Neural progenitor cell (in vitro differentiated cells): ENCODE measurements around the gene PATJ. TPM values are rescaled to one million over a fixed set of nuclear protein-coding genes. Genes with fewer than 3 reads are reported as not detected.

ENCODE experiments used
- DNase-seq: peaks from one replicate; pipeline ENCODE4 v3.0.0-alpha.2; 2016; ENCODE audit warnings: low spot score
- H2AFZ ChIP-seq: fragments of 200-600 bp; sonication (generic); replicated peaks from 2 replicates; pipeline ENCODE4 v1.6.1; 2016; ENCODE audit warnings: antibody characterized with exemption
- H3F3A ChIP-seq: fragments of 200-600 bp; sonication (generic); 2 replicates; pipeline ENCODE4 v1.6.1; 2016; ENCODE audit warnings: antibody characterized with exemption, low read depth
- H3K27ac ChIP-seq: fragments of 200-600 bp; sonication (generic); 2 replicates; pipeline ENCODE4 v1.5.1; 2016; ENCODE audit warnings: mild to moderate bottlenecking
- H3K27me3 ChIP-seq: fragments of 200-600 bp; sonication (generic); 2 replicates; pipeline ENCODE4 v1.6.1; 2016; ENCODE audit warnings: mild to moderate bottlenecking, moderate library complexity
- H3K36me3 ChIP-seq: fragments of 200-600 bp; sonication (generic); 2 replicates; pipeline ENCODE4 v1.5.1; 2016
- H3K4me1 ChIP-seq: fragments of 200-600 bp; sonication (generic); 2 replicates; pipeline ENCODE4 v1.6.1; 2016; ENCODE audit warnings: mixed run types
- H3K4me2 ChIP-seq: fragments of 200-600 bp; sonication (generic); 2 replicates; pipeline ENCODE4 v1.6.1; 2016
- H3K4me3 ChIP-seq: fragments of 200-600 bp; sonication (generic); 2 replicates; pipeline ENCODE4 v1.5.1; 2016
- H3K79me2 ChIP-seq: fragments of 200-600 bp; sonication (generic); 2 replicates; pipeline ENCODE4 v1.6.1; 2016; ENCODE audit warnings: low read depth
- H3K9ac ChIP-seq: fragments of 200-600 bp; sonication (generic); 2 replicates; pipeline ENCODE4 v1.6.1; 2016
- H3K9me3 ChIP-seq: fragments of 200-600 bp; sonication (generic); 2 replicates; pipeline ENCODE4 v1.5.1; 2016; ENCODE audit warnings: low read depth
- H4K20me1 ChIP-seq: fragments of 200-600 bp; sonication (generic); 2 replicates; pipeline ENCODE4 v1.6.1; 2016; ENCODE audit warnings: low read depth
- H3K27ac Mint-ChIP-seq: 3 replicates; pipeline ENCODE4 v1.8.0; 2021; ENCODE audit warnings: mixed read lengths
- H3K27me3 Mint-ChIP-seq: 2 replicates; pipeline ENCODE4 v1.8.0; 2022; ENCODE audit warnings: low read depth, mild to moderate bottlenecking, inconsistent platforms, moderate library complexity, mixed read lengths; ENCODE audit not compliant: insufficient read depth
- H3K36me3 Mint-ChIP-seq: 3 replicates; pipeline ENCODE4 v1.8.0; 2021; ENCODE audit warnings: mixed read lengths
- H3K4me1 Mint-ChIP-seq: 3 replicates; pipeline ENCODE4 v1.8.0; 2021; ENCODE audit warnings: mixed read lengths
- H3K4me3 Mint-ChIP-seq: 3 replicates; pipeline ENCODE4 v1.8.0; 2021; ENCODE audit warnings: mild to moderate bottlenecking, moderate library complexity, mixed read lengths
- H3K9me3 Mint-ChIP-seq: 3 replicates; pipeline ENCODE4 v1.8.0; 2020; ENCODE audit warnings: mixed read lengths
- EZH2 ChIP-seq: fragments of 200-600 bp; sonication (generic); IDR thresholded peaks from 2 replicates; pipeline ENCODE4 v1.6.1; 2017; ENCODE audit warnings: antibody characterized with exemption, mild to moderate bottlenecking, moderate library complexity
- EZH2phosphoT487 ChIP-seq: fragments of 200-600 bp; sonication (generic); IDR thresholded peaks from 2 replicates; pipeline ENCODE4 v1.6.1; 2017; ENCODE audit warnings: antibody characterized with exemption
- total RNA-seq: library from RNA; depleted of rRNA; stranded (reverse); fragments of >200 nt; gene quantifications from 2 replicates; pipeline ENCODE4 v1.2.3, GENCODE V29; 2015; ENCODE audit warnings: low replicate concordance
- TF ChIP-seq, protein P1 (sequence below): fragments of 200-600 bp; sonication (generic); IDR thresholded peaks from 2 replicates; pipeline ENCODE4 v1.5.1; 2017; ENCODE audit warnings: antibody characterized with exemption, mild to moderate bottlenecking

The PATJ gene
- total RNA-seq, 1 donor from 2014 or later: 24.8 TPM

DNA sequence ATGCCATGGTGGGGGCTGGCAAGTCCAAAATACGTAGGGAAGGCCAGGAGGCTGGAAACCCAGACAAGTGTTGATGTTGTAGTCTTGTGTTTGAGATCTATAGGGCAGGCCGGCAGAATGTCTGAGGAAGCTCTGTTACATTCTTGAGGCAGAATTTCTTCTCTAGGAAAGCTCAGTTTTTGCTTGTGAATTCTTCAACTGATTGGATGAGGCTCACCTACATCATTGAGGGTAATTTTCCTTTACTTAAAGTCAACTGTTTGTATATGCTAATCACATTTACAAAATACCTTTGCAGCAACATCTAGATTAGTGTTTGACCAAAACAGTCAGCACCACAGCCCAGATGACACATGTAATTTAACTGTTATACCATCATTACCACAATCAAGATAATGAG, 37.0 kb downstream of the PATJ start:
- no peak overlapping the region for H3K27ac Mint-ChIP-seq

DNA sequence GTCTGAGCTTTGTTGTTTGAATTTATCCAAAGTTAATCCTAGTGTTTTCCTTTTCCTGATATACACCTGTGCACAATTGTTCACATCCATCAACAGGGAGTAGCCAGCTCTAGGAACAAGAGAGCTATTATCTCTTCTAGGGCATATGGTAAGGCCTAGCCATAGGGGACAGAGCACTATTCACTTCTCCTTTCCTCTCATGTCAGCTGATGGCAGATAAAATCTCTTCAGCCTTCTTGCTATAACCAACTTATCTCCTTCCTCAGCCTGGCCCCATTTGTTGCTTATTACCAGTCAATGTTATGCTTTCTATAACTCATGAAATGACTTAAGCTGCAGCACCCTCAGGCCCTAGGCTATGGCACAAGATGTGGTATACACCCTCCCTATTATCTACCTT, 38.9 kb downstream of the PATJ start:
- Histone ChIP-seq H3K4me3 (no peak overlapping the region), H2AFZ (no peak overlapping the region), H4K20me1 (no peaks in the 10 kb centered on the region), H3K79me2 (no peaks in the 10 kb centered on the region), H3K36me3 (no peaks in the 10 kb centered on the region), H3F3A (no peaks in the 10 kb centered on the region), H3K9me3 (no peaks in the 10 kb centered on the region), H3K27me3 (no peaks in the 10 kb centered on the region), H3K4me2 (no peak overlapping the region), H3K4me1 (no peaks in the 10 kb centered on the region), H3K27ac (no peak overlapping the region), H3K9ac (no peak overlapping the region)
- no peak for DNase-seq
- Mint-ChIP-seq H3K27ac (no peak overlapping the region), H3K4me3 (no peak overlapping the region), H3K4me1 (no peaks in the 10 kb centered on the region), H3K36me3 (peaks cover 2% of the 10 kb centered on the region), H3K27me3 (no peaks in the 10 kb centered on the region), H3K9me3 (no peaks in the 10 kb centered on the region)
- TF ChIP-seq EZH2 (no peak), EZH2phosphoT487 (no peak)
- TF ChIP-seq, protein P1, sequence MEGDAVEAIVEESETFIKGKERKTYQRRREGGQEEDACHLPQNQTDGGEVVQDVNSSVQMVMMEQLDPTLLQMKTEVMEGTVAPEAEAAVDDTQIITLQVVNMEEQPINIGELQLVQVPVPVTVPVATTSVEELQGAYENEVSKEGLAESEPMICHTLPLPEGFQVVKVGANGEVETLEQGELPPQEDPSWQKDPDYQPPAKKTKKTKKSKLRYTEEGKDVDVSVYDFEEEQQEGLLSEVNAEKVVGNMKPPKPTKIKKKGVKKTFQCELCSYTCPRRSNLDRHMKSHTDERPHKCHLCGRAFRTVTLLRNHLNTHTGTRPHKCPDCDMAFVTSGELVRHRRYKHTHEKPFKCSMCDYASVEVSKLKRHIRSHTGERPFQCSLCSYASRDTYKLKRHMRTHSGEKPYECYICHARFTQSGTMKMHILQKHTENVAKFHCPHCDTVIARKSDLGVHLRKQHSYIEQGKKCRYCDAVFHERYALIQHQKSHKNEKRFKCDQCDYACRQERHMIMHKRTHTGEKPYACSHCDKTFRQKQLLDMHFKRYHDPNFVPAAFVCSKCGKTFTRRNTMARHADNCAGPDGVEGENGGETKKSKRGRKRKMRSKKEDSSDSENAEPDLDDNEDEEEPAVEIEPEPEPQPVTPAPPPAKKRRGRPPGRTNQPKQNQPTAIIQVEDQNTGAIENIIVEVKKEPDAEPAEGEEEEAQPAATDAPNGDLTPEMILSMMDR: no peak

More for the DNA sequence above, 37.0 kb downstream of the PATJ start:
- H3K9ac ChIP-seq: no peak overlapping the region
- DNase-seq: no peak
- H3K4me2 ChIP-seq: no peak overlapping the region
- no peaks in the 10 kb centered on the region for H3K4me1 ChIP-seq
- no peaks in the 10 kb centered on the region for H3K36me3 ChIP-seq
- H3K27ac ChIP-seq: no peak overlapping the region
- no peaks in the 10 kb centered on the region for H3K27me3 Mint-ChIP-seq
- H3K4me3 ChIP-seq: no peak overlapping the region
- no peak for TF ChIP-seq EZH2phosphoT487
- TF ChIP-seq, protein P1: no peak
- TF ChIP-seq EZH2: no peak
- no peaks in the 10 kb centered on the region for H3K79me2 ChIP-seq
- peaks cover 3% of the 10 kb centered on the region for H3K4me1 Mint-ChIP-seq
- no peaks in the 10 kb centered on the region for H3K27me3 ChIP-seq
- no peaks in the 10 kb centered on the region for H3K9me3 ChIP-seq
- H3K4me3 Mint-ChIP-seq: no peak overlapping the region
- H3K36me3 Mint-ChIP-seq: peaks cover 2% of the 10 kb centered on the region
- no peak overlapping the region for H2AFZ ChIP-seq
- no peaks in the 10 kb centered on the region for H3K9me3 Mint-ChIP-seq
- H4K20me1 ChIP-seq: no peaks in the 10 kb centered on the region
- H3F3A ChIP-seq: no peaks in the 10 kb centered on the region

DNA sequence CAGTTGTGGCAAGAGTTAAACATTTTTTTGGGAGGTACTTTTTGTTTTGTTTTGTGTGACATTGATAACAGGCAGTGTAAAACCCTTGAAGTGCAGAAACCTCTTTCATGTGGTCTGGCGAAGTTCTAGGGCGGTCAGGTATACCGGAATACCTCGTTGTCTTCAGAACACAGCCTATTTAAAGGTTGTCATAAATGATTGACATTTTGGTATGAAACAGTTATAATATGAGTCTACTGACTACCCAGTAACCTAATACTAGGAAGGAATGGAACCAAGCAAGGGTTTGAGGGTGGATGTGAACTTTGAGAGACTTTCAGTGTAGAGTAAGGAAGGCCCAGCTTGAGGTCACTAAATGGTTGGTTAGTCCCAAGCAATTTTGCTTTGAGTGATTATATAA, 40.5 kb downstream of the PATJ start:
- Histone ChIP-seq H2AFZ (no peak overlapping the region), H3K27ac (no peak overlapping the region), H3K9ac (no peak overlapping the region), H3K4me2 (no peak overlapping the region), H3K79me2 (no peaks in the 10 kb centered on the region), H3F3A (no peaks in the 10 kb centered on the region), H4K20me1 (no peaks in the 10 kb centered on the region), H3K9me3 (no peaks in the 10 kb centered on the region), H3K4me3 (no peak overlapping the region), H3K36me3 (no peaks in the 10 kb centered on the region), H3K4me1 (no peaks in the 10 kb centered on the region), H3K27me3 (no peaks in the 10 kb centered on the region)
- TF ChIP-seq, protein P1: no peak
- TF ChIP-seq EZH2 (no peak), EZH2phosphoT487 (no peak)
- no peaks in the 10 kb centered on the region for H3K4me1 Mint-ChIP-seq
- peaks cover 2% of the 10 kb centered on the region for H3K36me3 Mint-ChIP-seq
- H3K4me3 Mint-ChIP-seq: no peak overlapping the region
- no peak for DNase-seq
- no peaks in the 10 kb centered on the region for H3K9me3 Mint-ChIP-seq
- H3K27ac Mint-ChIP-seq: no peak overlapping the region
- H3K27me3 Mint-ChIP-seq: no peaks in the 10 kb centered on the region
